Endodermal cell (in vitro differentiated cells): ENCODE data around the gene SELENOO. TPM values are rescaled to one million over a fixed set of nuclear protein-coding genes. Genes with fewer than 3 reads are reported as not detected.

Experiments used
- DNase-seq: peaks from one replicate; pipeline ENCODE4 v3.0.0-alpha.2; 2017
- H3K27ac ChIP-seq: 2 replicates; pipeline ENCODE4 v1.5.1; 2013; ENCODE audit warnings: mild to moderate bottlenecking, low read depth, low read length, moderate library complexity
- H3K27me3 ChIP-seq: 2 replicates; pipeline ENCODE4 v1.6.1; 2013; ENCODE audit warnings: mild to moderate bottlenecking, low read length, moderate library complexity; ENCODE audit not compliant: insufficient read depth, control insufficient read depth, poor library complexity, severe bottlenecking
- H3K36me3 ChIP-seq: 2 replicates; pipeline ENCODE4 v1.7.0; 2013; ENCODE audit warnings: mild to moderate bottlenecking, low read length, moderate library complexity; ENCODE audit not compliant: control insufficient read depth, insufficient read depth
- H3K4me1 ChIP-seq: one replicate; pipeline ENCODE4 v1.7.0; 2013; ENCODE audit warnings: low read length; ENCODE audit not compliant: control insufficient read depth, insufficient read depth
- H3K4me3 ChIP-seq: 2 replicates; pipeline ENCODE4 v1.5.1; 2013; ENCODE audit warnings: mild to moderate bottlenecking, low read length, moderate library complexity
- H3K9ac ChIP-seq: 2 replicates; pipeline ENCODE4 v1.6.1; 2013; ENCODE audit warnings: mild to moderate bottlenecking, low read length, moderate library complexity; ENCODE audit not compliant: poor library complexity, severe bottlenecking; ENCODE audit errors: extremely low read depth
- H3K9me3 ChIP-seq: 2 replicates; pipeline ENCODE4 v1.6.1; 2013; ENCODE audit warnings: mild to moderate bottlenecking, low read length, moderate library complexity; ENCODE audit not compliant: control insufficient read depth
- H3K27ac Mint-ChIP-seq: 2 replicates; pipeline ENCODE4 v1.8.0; 2020; ENCODE audit warnings: mixed read lengths
- H3K27me3 Mint-ChIP-seq: 2 replicates; pipeline ENCODE4 v1.8.0; 2021; ENCODE audit warnings: mild to moderate bottlenecking, mixed read lengths; ENCODE audit not compliant: insufficient read depth
- H3K36me3 Mint-ChIP-seq: 2 replicates; pipeline ENCODE4 v1.8.0; 2020; ENCODE audit warnings: low read depth, mixed read lengths
- H3K4me1 Mint-ChIP-seq: 2 replicates; pipeline ENCODE4 v1.8.0; 2020; ENCODE audit warnings: mixed read lengths
- H3K4me3 Mint-ChIP-seq: 2 replicates; pipeline ENCODE4 v1.8.0; 2020; ENCODE audit warnings: mild to moderate bottlenecking, moderate library complexity, mixed read lengths
- H3K9me3 Mint-ChIP-seq: 2 replicates; pipeline ENCODE4 v1.8.0; 2020; ENCODE audit warnings: mild to moderate bottlenecking, mixed read lengths
- CTCF ChIP-seq: fragments of 200-600 bp; sonication (generic); conservative IDR thresholded peaks from 2 replicates; pipeline ENCODE4 v1.5.0; 2021; ENCODE audit warnings: antibody characterized with exemption, mild to moderate bottlenecking
- WGBS, 2 experiments: methylation state at CpG; one replicate each; pipeline versions ENCODE4 v1.1.5 to v1.1.7; 2013; ENCODE audit warnings: missing lambda C conversion rate in 2 of 2, mixed read lengths in 1 of 2; ENCODE audit not compliant: insufficient coverage in 1 of 2, insufficient read length in 1 of 2; 5-methylcytosine and 5-hydroxymethylcytosine counted together
- total RNA-seq, 2 donors: library from RNA; stranded (reverse); fragmentation: NEBNext Ultra II Directional in 1 of 2; extraction: Animal tissue kit (Norgen Biotek cat#: 25700) in 1 of 2; gene quantifications; 2 replicates in 1 of 2; 3 replicates in 1 of 2; pipeline ENCODE4 v1.2.1, GENCODE V29; 2021

SELENOO gene
- total RNA-seq, 2 donors from 2014 or later, result 22.2 to 22.9 TPM

DNA sequence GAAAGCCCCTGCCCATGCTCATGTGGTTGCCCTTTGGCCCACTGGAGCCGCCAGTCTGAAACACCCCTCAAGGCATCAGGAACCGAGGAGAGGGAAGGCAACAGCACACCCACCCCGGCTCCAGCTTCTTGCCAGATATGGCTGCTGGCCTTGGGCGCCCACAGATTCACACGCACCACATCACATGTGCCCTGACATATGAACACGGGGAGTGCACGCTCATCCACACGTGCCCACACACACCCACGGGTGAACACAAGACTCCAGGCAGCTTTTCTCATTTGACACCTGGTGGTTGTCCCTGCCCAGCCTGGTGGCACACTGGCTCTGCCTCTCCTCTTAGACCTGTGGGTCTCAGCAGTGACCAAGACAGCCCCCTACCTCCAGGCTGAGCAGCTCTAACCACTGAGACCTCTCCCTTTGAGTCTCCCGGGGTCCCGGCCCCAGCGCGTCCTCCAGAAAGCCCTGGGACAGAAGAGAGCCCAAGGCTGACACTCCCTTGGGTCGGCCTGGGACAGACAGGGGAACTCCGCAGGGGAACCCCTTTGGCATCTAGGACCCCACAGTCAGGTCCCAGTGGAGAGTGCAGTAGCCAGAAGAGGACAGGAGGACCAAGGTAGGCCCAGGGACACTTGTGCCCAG lies 63.4 kb downstream of the SELENOO start:
- WGBS, 2 experiments, result 92 to 95% methylated on average over 11 to 15 of the region's 15 CpGs

GRCh38 chr22:50264946-50265669 lies 64.3 kb downstream of the SELENOO start:
- Mint-ChIP-seq H3K4me3 (no peak overlapping the region), H3K36me3 (no peaks in the 10 kb centered on the region), H3K9me3 (no peaks in the 10 kb centered on the region), H3K27me3 (peaks cover 62% of the 10 kb centered on the region), H3K27ac (no peak overlapping the region), H3K4me1 (peaks cover 5% of the 10 kb centered on the region)
- no peaks in the 10 kb centered on the region for H3K36me3 ChIP-seq
- H3K9me3 ChIP-seq, result no peaks in the 10 kb centered on the region
- no peak for DNase-seq
- H3K27ac ChIP-seq, result no peak overlapping the region
- no peaks in the 10 kb centered on the region for H3K4me1 ChIP-seq
- no peak overlapping the region for H3K9ac ChIP-seq
- peaks cover 30% of the 10 kb centered on the region for H3K27me3 ChIP-seq
- no peak overlapping the region for H3K4me3 ChIP-seq
- 86 to 89% methylated on average over 8 to 15 of the region's 15 CpGs for WGBS, 2 experiments
- TF ChIP-seq CTCF, result no peak

More for the DNA sequence above, 63.4 kb downstream of the SELENOO start:
- H3K4me3 Mint-ChIP-seq, result no peak overlapping the region
- no peaks in the 10 kb centered on the region for H3K4me1 ChIP-seq
- DNase-seq, result no peak
- no peaks in the 10 kb centered on the region for H3K9me3 ChIP-seq
- no peak overlapping the region for H3K9ac ChIP-seq
- H3K36me3 ChIP-seq, result no peaks in the 10 kb centered on the region
- H3K4me3 ChIP-seq, result no peak overlapping the region
- H3K27ac ChIP-seq, result no peak overlapping the region
- H3K27me3 ChIP-seq, result peaks cover 23% of the 10 kb centered on the region
- H3K4me1 Mint-ChIP-seq, result peaks cover 5% of the 10 kb centered on the region
- H3K36me3 Mint-ChIP-seq, result no peaks in the 10 kb centered on the region
- H3K27ac Mint-ChIP-seq, result no peak overlapping the region
- H3K27me3 Mint-ChIP-seq, result peaks cover 56% of the 10 kb centered on the region
- TF ChIP-seq CTCF, result no peak
- no peaks in the 10 kb centered on the region for H3K9me3 Mint-ChIP-seq

GRCh38 chr22:50266994-50267393 lies 66.2 kb downstream of the SELENOO start:
- Histone ChIP-seq H3K36me3 (no peaks in the 10 kb centered on the region), H3K27ac (no peak overlapping the region), H3K4me1 (peaks cover 5% of the 10 kb centered on the region), H3K9me3 (no peaks in the 10 kb centered on the region), H3K4me3 (no peak overlapping the region), H3K9ac (no peak overlapping the region), H3K27me3 (peaks cover 44% of the 10 kb centered on the region)
- no peak for TF ChIP-seq CTCF
- DNase-seq, result no peak
- Mint-ChIP-seq H3K27me3 (peaks cover 71% of the 10 kb centered on the region), H3K4me1 (peaks cover 5% of the 10 kb centered on the region), H3K9me3 (no peaks in the 10 kb centered on the region), H3K4me3 (no peak overlapping the region), H3K36me3 (no peaks in the 10 kb centered on the region), H3K27ac (no peak overlapping the region)
- 87 to 91% methylated on average over 24 to 37 of the region's 37 CpGs for WGBS, 2 experiments

Other genes starting within 250 kb of the SELENOO start
- 10 to 100 TPM; 31.5 to 36.6 TPM for gene PIM3, start 240.2 kb upstream of the SELENOO start, total RNA-seq
- gene IL17REL, start 188.2 kb upstream of the SELENOO start, total RNA-seq, result under 1 TPM in 1 of 2 donors, not detected in 1; 0.15 TPM
- gene TTLL8, start 142.7 kb upstream of the SELENOO start, total RNA-seq, result under 1 TPM in 1 of 2 donors, not detected in 1; 0.20 TPM
- gene MLC1, start 115.6 kb upstream of the SELENOO start, total RNA-seq, result under 1 TPM in 1 of 2 donors, not detected in 1; 0.18 TPM
- gene MOV10L1, start 111.0 kb upstream of the SELENOO start, total RNA-seq, result under 1 TPM in 1 of 2 donors, not detected in 1; 0.31 TPM
- 10 to 100 TPM in 1 of 2 donors, 1 to 10 TPM in 1; 8.8 to 11.2 TPM for gene PANX2, start 30.3 kb upstream of the SELENOO start, total RNA-seq
- gene TRABD, start 15.1 kb upstream of the SELENOO start, total RNA-seq, result 10 to 100 TPM; 49.6 to 56.4 TPM
- gene TUBGCP6, start 44.0 kb downstream of the SELENOO start, total RNA-seq, result 10 to 100 TPM; 43.7 to 46.0 TPM
- 10 to 100 TPM; 57.2 to 62.8 TPM for gene HDAC10, start 50.3 kb downstream of the SELENOO start, total RNA-seq
- gene MAPK12, start 60.7 kb downstream of the SELENOO start, total RNA-seq, result 10 to 100 TPM; 46.5 to 57.0 TPM
- under 1 TPM; 0.33 to 0.40 TPM for gene MAPK11, start 69.4 kb downstream of the SELENOO start, total RNA-seq
- 10 to 100 TPM; 94.7 to 97.7 TPM for gene PLXNB2, start 106.6 kb downstream of the SELENOO start, total RNA-seq
- gene DENND6B, start 126.0 kb downstream of the SELENOO start, total RNA-seq, result 10 to 100 TPM in 1 of 2 donors, 1 to 10 TPM in 1; 8.3 to 14.2 TPM
- gene PPP6R2, start 142.3 kb downstream of the SELENOO start, total RNA-seq, result 10 to 100 TPM; 58.7 to 81.2 TPM